ENCODE measurements around the gene ARHGAP12. TPM values are rescaled to one million over a fixed set of nuclear protein-coding genes. Genes with fewer than 3 reads are reported as not detected.

ARHGAP12 gene
- total RNA-seq, 1 experiment from 2014 or later, result 62.3 TPM

DNA sequence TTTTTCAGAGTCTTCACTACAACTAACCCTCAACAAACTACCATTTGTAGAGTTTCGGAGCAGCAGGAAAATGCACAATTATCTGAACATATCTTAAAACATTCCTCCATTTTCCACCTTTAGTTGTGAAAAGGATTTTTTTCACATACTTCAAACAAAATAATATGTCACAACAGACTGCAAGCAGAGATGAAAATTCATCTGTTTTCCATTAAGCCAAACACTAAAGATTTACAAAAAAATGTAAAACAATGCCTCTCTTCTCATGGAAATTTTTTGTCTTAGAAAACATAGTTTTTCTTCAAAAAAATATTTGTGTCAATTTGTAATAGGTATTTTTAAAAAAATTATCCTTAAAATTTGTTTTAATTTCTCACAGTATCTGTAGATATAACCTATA is 98.9 kb downstream of the ARHGAP12 start:
- H3K36me3 Mint-ChIP-seq (ENCODE audit: insufficient read depth, unreplicated experiment), result peaks cover 10% of the 10 kb centered on the region
- no peaks in the 10 kb centered on the region for H3K4me1 Mint-ChIP-seq (ENCODE audit: low read depth, unreplicated experiment)
- TF ChIP-seq, protein P1, sequence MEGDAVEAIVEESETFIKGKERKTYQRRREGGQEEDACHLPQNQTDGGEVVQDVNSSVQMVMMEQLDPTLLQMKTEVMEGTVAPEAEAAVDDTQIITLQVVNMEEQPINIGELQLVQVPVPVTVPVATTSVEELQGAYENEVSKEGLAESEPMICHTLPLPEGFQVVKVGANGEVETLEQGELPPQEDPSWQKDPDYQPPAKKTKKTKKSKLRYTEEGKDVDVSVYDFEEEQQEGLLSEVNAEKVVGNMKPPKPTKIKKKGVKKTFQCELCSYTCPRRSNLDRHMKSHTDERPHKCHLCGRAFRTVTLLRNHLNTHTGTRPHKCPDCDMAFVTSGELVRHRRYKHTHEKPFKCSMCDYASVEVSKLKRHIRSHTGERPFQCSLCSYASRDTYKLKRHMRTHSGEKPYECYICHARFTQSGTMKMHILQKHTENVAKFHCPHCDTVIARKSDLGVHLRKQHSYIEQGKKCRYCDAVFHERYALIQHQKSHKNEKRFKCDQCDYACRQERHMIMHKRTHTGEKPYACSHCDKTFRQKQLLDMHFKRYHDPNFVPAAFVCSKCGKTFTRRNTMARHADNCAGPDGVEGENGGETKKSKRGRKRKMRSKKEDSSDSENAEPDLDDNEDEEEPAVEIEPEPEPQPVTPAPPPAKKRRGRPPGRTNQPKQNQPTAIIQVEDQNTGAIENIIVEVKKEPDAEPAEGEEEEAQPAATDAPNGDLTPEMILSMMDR (IDR thresholded peaks at IDR 0.05; ENCODE audit: insufficient read depth in 1 of 2, low read depth in 1 of 2, low read length in 1 of 2, severe bottlenecking in 1 of 2, unreplicated experiment in 1 of 2), result no peak
- no peak overlapping the region for H3K4me3 ChIP-seq (ENCODE audit: low read depth, low read length)
- no peaks in the 10 kb centered on the region for H3K4me1 ChIP-seq
- no peaks in the 10 kb centered on the region for H3K9me3 Mint-ChIP-seq (ENCODE audit: unreplicated experiment)
- no peaks in the 10 kb centered on the region for H3K36me3 ChIP-seq (ENCODE audit: control insufficient read depth, insufficient read depth, low read length)
- intact Hi-C loops (cut with micrococcal nuclease; ENCODE audit: unreplicated experiment), result loop anchor here (10.0 kb wide), 1 partner anchor 545 kb away; no protein-coding TSS in a partner anchor
- H3K27ac Mint-ChIP-seq (ENCODE audit: unreplicated experiment), result no peak overlapping the region
- ChIA-PET POLR2A (no interaction called here), CTCF (no interaction called here)
- no peak for DNase-seq
- no peaks in the 10 kb centered on the region for H3K9me3 ChIP-seq
- no peak overlapping the region for H3K4me3 Mint-ChIP-seq (ENCODE audit: unreplicated experiment)
- H3K27me3 ChIP-seq (replicated peaks; ENCODE audit: control insufficient read depth, insufficient read depth, low read length), result no peaks in the 10 kb centered on the region
- H3K27me3 Mint-ChIP-seq (ENCODE audit: insufficient read depth, unreplicated experiment), result no peaks in the 10 kb centered on the region
- no TSS peak for BruUV-seq (replicated peaks)

DNA sequence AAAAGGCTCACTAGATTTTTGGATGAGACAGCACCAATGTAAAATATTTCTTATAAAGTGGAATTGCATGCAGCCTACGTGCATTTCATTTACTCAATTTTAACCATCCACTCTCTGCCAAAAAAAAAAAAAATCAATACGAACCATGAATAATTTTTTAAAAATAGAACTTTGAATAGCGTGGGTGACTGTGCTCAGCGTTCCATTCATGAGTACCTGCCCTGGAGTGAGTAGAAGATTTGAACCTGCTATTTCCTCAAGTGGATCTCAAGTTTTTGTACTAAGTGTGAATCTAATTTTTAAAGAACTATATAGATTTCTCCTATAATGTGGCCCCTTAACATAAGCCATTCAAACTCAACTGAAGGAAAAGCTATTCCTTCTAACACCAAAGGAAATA is 105.3 kb downstream of the ARHGAP12 start:
- TF ChIP-seq, protein P1 (IDR thresholded peaks at IDR 0.05; ENCODE audit: insufficient read depth in 1 of 2, low read depth in 1 of 2, low read length in 1 of 2, severe bottlenecking in 1 of 2, unreplicated experiment in 1 of 2), result no peak
- peaks cover 10% of the 10 kb centered on the region for H3K36me3 Mint-ChIP-seq (ENCODE audit: insufficient read depth, unreplicated experiment)
- Histone ChIP-seq H3K4me1 (no peaks in the 10 kb centered on the region; the same call in 1 of the 2 replicates), H3K36me3 (ENCODE audit: control insufficient read depth, insufficient read depth, low read length) (no peaks in the 10 kb centered on the region; the same call in 1 of the 2 replicates), H3K9me3 (no peaks in the 10 kb centered on the region), H3K27me3 (replicated peaks; ENCODE audit: control insufficient read depth, insufficient read depth, low read length) (no peaks in the 10 kb centered on the region), H3K4me3 (ENCODE audit: low read depth, low read length) (no peak overlapping the region)
- BruUV-seq (replicated peaks), result no TSS peak
- no peaks in the 10 kb centered on the region for H3K27me3 Mint-ChIP-seq (ENCODE audit: insufficient read depth, unreplicated experiment)
- POLR2A ChIA-PET, result no interaction called here
- no peak for DNase-seq
- no peaks in the 10 kb centered on the region for H3K4me1 Mint-ChIP-seq (ENCODE audit: low read depth, unreplicated experiment)
- H3K4me3 Mint-ChIP-seq (ENCODE audit: unreplicated experiment), result no peak overlapping the region
- CTCF ChIA-PET, result no interaction called here
- H3K27ac Mint-ChIP-seq (ENCODE audit: unreplicated experiment), result no peak overlapping the region
- H3K9me3 Mint-ChIP-seq (ENCODE audit: unreplicated experiment), result no peaks in the 10 kb centered on the region
- intact Hi-C loops (cut with micrococcal nuclease; ENCODE audit: unreplicated experiment), result no loop called here

DNA sequence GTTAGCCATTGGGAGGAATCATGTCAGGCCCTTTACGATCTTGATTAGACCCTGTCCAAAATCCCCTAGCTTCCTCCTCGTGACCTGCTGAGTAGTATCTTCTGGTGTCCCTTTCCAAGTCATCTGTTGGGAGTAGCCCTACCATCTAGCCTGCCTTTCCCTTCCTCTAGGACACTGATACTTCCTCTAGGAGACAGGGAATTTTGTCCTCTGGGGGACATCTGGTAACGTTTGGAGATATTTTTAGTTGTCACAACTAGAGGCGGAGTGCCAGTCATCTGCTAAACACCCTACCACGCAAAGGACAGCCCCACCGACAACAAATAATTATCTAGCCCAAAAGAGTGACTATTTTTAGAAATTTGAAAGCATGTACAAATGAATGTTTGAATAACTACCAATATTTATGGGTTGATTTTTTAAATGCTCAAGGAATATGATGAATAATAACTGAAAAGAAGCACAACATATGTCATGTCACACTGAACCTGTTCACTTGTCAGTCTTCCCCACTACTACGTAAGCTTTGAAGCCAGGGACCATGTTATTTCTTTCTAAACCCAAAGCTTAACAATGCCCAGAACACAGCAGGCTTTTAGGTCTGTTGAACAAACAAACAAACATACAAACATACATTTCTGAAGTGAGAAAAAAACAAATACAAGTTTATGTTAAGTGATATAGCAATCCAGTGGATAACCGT is 105.9 kb downstream of the ARHGAP12 start:
- BruUV-seq (replicated peaks), result no TSS peak
- Mint-ChIP-seq H3K27me3 (ENCODE audit: insufficient read depth, unreplicated experiment) (no peaks in the 10 kb centered on the region), H3K36me3 (ENCODE audit: insufficient read depth, unreplicated experiment) (peaks cover 16% of the 10 kb centered on the region), H3K4me1 (ENCODE audit: low read depth, unreplicated experiment) (no peaks in the 10 kb centered on the region), H3K4me3 (ENCODE audit: unreplicated experiment) (no peak overlapping the region), H3K27ac (ENCODE audit: unreplicated experiment) (no peak overlapping the region), H3K9me3 (ENCODE audit: unreplicated experiment) (no peaks in the 10 kb centered on the region)
- H3K4me1 ChIP-seq, result no peaks in the 10 kb centered on the region; the same call in 1 of the 2 replicates
- CTCF ChIA-PET, result interaction anchor here (0.9 kb wide), 1 partner anchor 14 kb away, joined by 3 read pairs; no protein-coding TSS in a partner anchor
- POLR2A ChIA-PET, result no interaction called here
- H3K36me3 ChIP-seq (ENCODE audit: control insufficient read depth, insufficient read depth, low read length), result no peaks in the 10 kb centered on the region; the same call in none of the 2 replicates
- H3K27me3 ChIP-seq (replicated peaks; ENCODE audit: control insufficient read depth, insufficient read depth, low read length), result no peaks in the 10 kb centered on the region
- TF ChIP-seq, protein P1 (IDR thresholded peaks at IDR 0.05; ENCODE audit: insufficient read depth in 1 of 2, low read depth in 1 of 2, low read length in 1 of 2, severe bottlenecking in 1 of 2, unreplicated experiment in 1 of 2), result no peak
- no peak for DNase-seq
- H3K4me3 ChIP-seq (ENCODE audit: low read depth, low read length), result no peak overlapping the region
- intact Hi-C loops (cut with micrococcal nuclease; ENCODE audit: unreplicated experiment), result no loop called here
- H3K9me3 ChIP-seq, result no peaks in the 10 kb centered on the region

Data from Caco-2 (cell line).